Measurements from ENCODE around the gene SYT12. TPM values are rescaled to one million over a fixed set of nuclear protein-coding genes. Genes with fewer than 3 reads are reported as not detected.

The SYT12 gene
- total and polyA plus RNA-seq, 2 of the 8 experiments (the other 6 are each of a cell fraction or from before 2014, with no cell fraction given): 1.4 to 3.3 TPM

- ChIA-PET POLR2A (ENCODE audit: partially characterized antibody) (interaction anchor here (0.7 to 2.9 kb wide), 2 partner anchors 15 to 97 kb away, joined by 3 to 16 read pairs; no protein-coding TSS in a partner anchor), CTCF (ENCODE audit: partially characterized antibody) (interaction anchor here (0.7 to 5.1 kb wide), 9 partner anchors 14 to 378 kb away, joined by 3 to 69 read pairs (median 4); partner anchors contain the start of gene RBM4B)
- Histone ChIP-seq H2BK20ac (ENCODE audit: low read length) (peak overlapping the region; percentile 23; the same call in 1 of the 2 replicates), H3K23me2 (ENCODE audit: low read depth, low read length) (peaks cover 6% of the 10 kb centered on the region; the same call in 1 of the 2 replicates), H3K14ac (ENCODE audit: insufficient read length) (no peak overlapping the region), H3K27ac (ENCODE audit: low read depth, low read length) (no peak overlapping the region), H4K8ac (ENCODE audit: extremely low read depth, insufficient read depth, low read length) (no peak overlapping the region), H3K36me3 (ENCODE audit: control insufficient read depth in 2 of 4, insufficient read depth in 4 of 4, low read length in 3 of 4) (no peaks in the 10 kb centered on the region), H2BK15ac (ENCODE audit: low read length) (no peak overlapping the region), H2BK12ac (ENCODE audit: low read depth, low read length) (peak overlapping the region; percentile 92; the same call in 1 of the 2 replicates), H3K4me1 (replicated peaks in 1 of 4; ENCODE audit: control insufficient read depth in 3 of 4, insufficient read depth in 4 of 4, low read length in 3 of 4) (peaks cover 4 to 25% (median 15%) of the 10 kb centered on the region in 4 experiments), H3K9ac (replicated peaks in 1 of 4; ENCODE audit: extremely low read depth in 1 of 4, low read depth in 3 of 4, low read length in 3 of 4) (no peak overlapping the region), H2BK5ac (ENCODE audit: low read depth, low read length) (peak overlapping the region; percentile 22; the same call in 1 of the 2 replicates), H3K4ac (replicated peaks; ENCODE audit: insufficient read length, low read depth, low read length) (peak overlapping the region; percentile 10), H4K20me1 (replicated peaks in 1 of 2; ENCODE audit: control insufficient read depth in 1 of 2, insufficient read depth in 2 of 2, low read length in 2 of 2) (no peaks in the 10 kb centered on the region), H3K4me2 (ENCODE audit: insufficient read depth in 1 of 2, low read depth in 2 of 2, low read length in 2 of 2) (peak overlapping the region; percentile 63 to 77), H3K23ac (ENCODE audit: insufficient read length) (no peak overlapping the region), H3K79me1 (ENCODE audit: low read depth, low read length) (no peaks in the 10 kb centered on the region), H2BK120ac (replicated peaks; ENCODE audit: low read depth, low read length) (no peak overlapping the region), H3K4me3 (ENCODE audit: extremely low read depth in 1 of 4, insufficient read depth in 2 of 4, low read depth in 3 of 4, low read length in 4 of 4) (peak overlapping the region in 2 of 4 experiments; percentile 40 to 68; a peak in 2 of 8 replicates), H4K91ac (replicated peaks; ENCODE audit: insufficient read length, low read length) (no peak overlapping the region), H3K9me3 (ENCODE audit: insufficient read depth in 2 of 2, low read depth in 1 of 2, low read length in 1 of 2) (no peaks in the 10 kb centered on the region), H3K27me3 (replicated peaks in 1 of 4; ENCODE audit: control insufficient read depth in 3 of 4, extremely low read depth in 1 of 4, insufficient read depth in 3 of 4, low read length in 3 of 4) (peaks cover 0 to 13% (median 6%) of the 10 kb centered on the region in 4 experiments; a peak in 5 of 7 replicates), H2AK5ac (ENCODE audit: low read depth, low read length) (no peak overlapping the region), H3K18ac (ENCODE audit: extremely low read depth, low read length) (peak overlapping the region; percentile 44; the same call in 1 of the 2 replicates), H2AFZ (ENCODE audit: low read length) (no peak overlapping the region), H3K79me2 (ENCODE audit: control insufficient read depth in 1 of 2, insufficient read depth in 2 of 2, low read length in 2 of 2) (no peaks in the 10 kb centered on the region), H3K56ac (replicated peaks; ENCODE audit: insufficient read length, low read depth, low read length) (no peak overlapping the region), H4K5ac (ENCODE audit: insufficient read length, low read depth, low read length) (no peak overlapping the region)
- 66% methylated on average over 17 of the region's 17 CpGs; no CpG with 5 or more reads in 1 of the 2 experiments for WGBS, 2 experiments (ENCODE audit: extremely low coverage in 1 of 2, insufficient coverage in 1 of 2, insufficient read length in 1 of 2, insufficient replicate concordance in 2 of 2, low coverage in 1 of 2, low lambda C conversion rate in 2 of 2, missing lambda C conversion rate in 1 of 2)
- no peak for FAIRE-seq
- no peak for DNase-seq (ENCODE audit: low read depth in 1 of 2, low spot score in 2 of 2)
- TF ChIP-seq GTF2F1 (IDR thresholded peaks at IDR 0.05; ENCODE audit: borderline replicate concordance, low read depth, low read length): no peak
- no peak for TF ChIP-seq GABPA (IDR thresholded peaks at IDR 0.05; ENCODE audit: borderline replicate concordance, insufficient read depth, low read length)
- TF ChIP-seq TEAD4 (IDR thresholded peaks at IDR 0.05; ENCODE audit: low read depth, low read length): peak; percentile 13; the same call in 1 of the 2 replicates
- TF ChIP-seq SIN3A (conservative IDR thresholded peaks at IDR 0.05 in 1 of 2, IDR thresholded peaks at IDR 0.05 in 1 of 2; ENCODE audit: low read depth in 1 of 2, low read length in 2 of 2): no peak
Measured at GRCh38 chr11:67055812-67056211, 32.9 kb downstream of the SYT12 start.
